Activated CD4-positive, alpha-beta T cell treated with anti-CD3 and anti-CD28 coated beads for 48 hours (primary cell): ENCODE measurements around the gene ATP1A1.
A peak's percentile ranks its signal among the peaks of the same experiment; 100 is the strongest.

Experiments
- DNase-seq: peaks from one replicate; pipeline ENCODE4 v3.0.0-alpha.2; 2020

ATP1A1 gene

GRCh38 chr1:116373431-116374352, 648 bp downstream of the ATP1A1 start:
- DNase-seq: peak; percentile 71

GRCh38 chr1:116374353-116375147, 1.5 kb downstream of the ATP1A1 start:
- DNase-seq: peak; percentile 38

- no peak for DNase-seq
Observed at GRCh38 chr1:116375148-116375886, 2.3 kb downstream of the ATP1A1 start.

- peak; percentile 71 for DNase-seq
Observed at GRCh38 chr1:116375887-116376728, 3.1 kb downstream of the ATP1A1 start.

GRCh38 chr1:116376729-116377086, 3.7 kb downstream of the ATP1A1 start:
- no peak for DNase-seq

- DNase-seq: peak; percentile 53
Observed at GRCh38 chr1:116377541-116378529, 4.8 kb downstream of the ATP1A1 start.

GRCh38 chr1:116379057-116379630, 6.1 kb downstream of the ATP1A1 start:
- DNase-seq: no peak

GRCh38 chr1:116379674-116380498, 6.8 kb downstream of the ATP1A1 start:
- DNase-seq: no peak

- DNase-seq: no peak
Observed at GRCh38 chr1:116380499-116381242, 7.6 kb downstream of the ATP1A1 start.

GRCh38 chr1:116382321-116382720, 9.3 kb downstream of the ATP1A1 start:
- no peak for DNase-seq

GRCh38 chr1:116382857-116383483, 9.9 kb downstream of the ATP1A1 start:
- no peak for DNase-seq

- DNase-seq: no peak
Observed at GRCh38 chr1:116386042-116386441, 13.0 kb downstream of the ATP1A1 start.

GRCh38 chr1:116387551-116387950, 14.5 kb downstream of the ATP1A1 start:
- no peak for DNase-seq

GRCh38 chr1:116388122-116388521, 15.1 kb downstream of the ATP1A1 start:
- no peak for DNase-seq

- no peak for DNase-seq
Observed at GRCh38 chr1:116389013-116389412, 16.0 kb downstream of the ATP1A1 start.

GRCh38 chr1:116389686-116390085, 16.6 kb downstream of the ATP1A1 start:
- DNase-seq: no peak

GRCh38 chr1:116390195-116390594, 17.2 kb downstream of the ATP1A1 start:
- DNase-seq: peak; percentile 59

- no peak for DNase-seq
Observed at GRCh38 chr1:116391185-116391584, 18.1 kb downstream of the ATP1A1 start.
